GM19452 (cell line): Measurements from ENCODE around the gene G3BP2.
"Not testable (repeated sequence)": the region's sequence is repeated elsewhere in the genome, so short reads cannot be mapped to it uniquely, and the experiment has no call there.

ENCODE experiments used
- ATAC-seq: cut with Tn5 transposase; IDR thresholded peaks from one replicate; pipeline ENCODE4 v1.9.1; 2021; ENCODE audit not compliant: unreplicated experiment

G3BP2 gene

DNA sequence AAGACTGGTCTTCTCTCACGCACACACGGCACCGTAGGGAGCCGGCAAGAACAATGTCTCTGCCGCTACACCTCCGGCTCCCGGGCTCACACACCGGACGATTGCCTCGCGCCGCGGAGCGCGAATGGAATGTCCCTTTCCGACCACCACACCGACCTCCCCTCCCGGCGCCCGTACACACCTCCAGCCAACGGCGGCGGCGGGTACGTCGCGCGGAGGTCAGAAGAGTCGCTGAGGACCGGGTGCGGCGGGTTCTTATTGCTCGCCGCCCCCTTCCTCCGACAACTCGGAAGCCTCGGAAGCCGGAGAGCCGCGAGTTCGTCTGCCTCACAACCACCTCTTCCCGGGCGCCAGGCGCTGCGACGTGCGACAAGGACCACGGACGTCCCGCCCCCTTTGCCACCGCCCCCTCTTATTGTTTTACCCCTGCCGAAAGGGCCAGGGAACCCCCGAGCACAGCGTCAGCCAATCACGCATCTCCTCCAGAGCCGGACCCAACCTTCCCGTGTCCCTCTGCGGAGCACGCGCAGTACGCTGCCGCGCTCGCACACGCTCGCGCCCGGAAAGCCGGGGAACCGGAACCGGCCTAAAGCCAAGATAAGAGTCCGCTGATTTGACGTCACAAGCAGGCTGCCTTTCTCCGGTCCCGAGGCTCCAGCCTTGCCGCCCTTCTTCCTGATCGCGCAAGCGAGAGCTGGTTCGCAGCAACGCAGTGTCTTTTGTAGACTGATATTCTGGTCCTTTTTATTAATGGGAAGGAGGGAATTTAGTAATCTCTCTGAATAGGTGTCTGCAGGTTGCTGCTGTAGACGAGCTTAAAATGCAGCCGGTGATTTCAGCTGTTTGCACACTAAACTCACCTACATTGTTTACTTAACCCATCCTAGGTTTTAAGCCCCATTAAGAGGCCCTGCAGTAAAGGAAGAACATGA is at the start of gene G3BP2:
Gene G3BP2 (minus strand): TSS at position 385 of the 932 bp plus-strand sequence. CDS start 11,386 bp downstream, outside the sequence.
- peak; percentile 96 for ATAC-seq

GRCh38 chr4:75722417-75722816 is 49.2 kb upstream of the G3BP2 start:
- ATAC-seq: no peak

DNA sequence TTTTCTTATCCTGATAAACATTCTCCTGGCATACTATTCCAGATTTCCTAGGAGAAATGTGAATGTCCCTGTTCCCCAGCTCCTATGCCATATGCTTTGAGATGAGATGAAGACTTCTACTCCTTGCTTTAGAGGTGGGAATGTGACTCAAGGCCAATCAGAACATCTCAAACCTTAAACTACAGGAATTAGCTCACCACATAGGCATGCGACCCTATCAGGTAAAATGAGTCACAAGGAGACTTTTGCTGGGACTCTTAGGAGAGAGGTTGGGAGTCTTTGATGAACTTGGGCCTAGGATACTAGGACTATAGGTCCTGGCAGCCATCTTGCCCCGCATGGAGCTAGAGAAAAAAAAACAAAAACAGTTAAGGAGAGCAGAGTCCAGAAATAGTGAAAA is 45.3 kb upstream of the G3BP2 start:
- no peak for ATAC-seq

- ATAC-seq: no peak
Measured at GRCh38 chr4:75717408-75717807, 44.2 kb upstream of the G3BP2 start.

DNA sequence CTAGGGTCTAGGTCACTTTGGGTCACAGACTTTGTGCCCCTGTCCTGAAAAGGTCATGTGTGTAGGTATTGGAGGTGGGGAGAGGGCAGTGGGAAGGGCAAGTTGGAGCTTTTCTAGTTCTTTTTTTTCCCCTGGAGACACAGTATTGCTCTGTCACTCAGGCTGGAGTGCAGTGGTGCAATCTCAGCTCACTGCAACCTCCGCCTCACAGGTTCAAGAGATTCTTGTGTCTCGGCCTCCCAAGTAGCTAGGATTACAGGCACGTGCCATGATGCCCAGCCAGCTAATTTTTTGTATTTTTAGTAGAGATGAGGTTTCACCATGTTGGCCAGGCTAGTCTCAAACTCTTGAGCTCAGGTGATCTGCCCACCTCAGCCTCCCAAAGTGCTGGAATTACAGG is 42.8 kb upstream of the G3BP2 start:
- not testable (repeated sequence) for ATAC-seq

DNA sequence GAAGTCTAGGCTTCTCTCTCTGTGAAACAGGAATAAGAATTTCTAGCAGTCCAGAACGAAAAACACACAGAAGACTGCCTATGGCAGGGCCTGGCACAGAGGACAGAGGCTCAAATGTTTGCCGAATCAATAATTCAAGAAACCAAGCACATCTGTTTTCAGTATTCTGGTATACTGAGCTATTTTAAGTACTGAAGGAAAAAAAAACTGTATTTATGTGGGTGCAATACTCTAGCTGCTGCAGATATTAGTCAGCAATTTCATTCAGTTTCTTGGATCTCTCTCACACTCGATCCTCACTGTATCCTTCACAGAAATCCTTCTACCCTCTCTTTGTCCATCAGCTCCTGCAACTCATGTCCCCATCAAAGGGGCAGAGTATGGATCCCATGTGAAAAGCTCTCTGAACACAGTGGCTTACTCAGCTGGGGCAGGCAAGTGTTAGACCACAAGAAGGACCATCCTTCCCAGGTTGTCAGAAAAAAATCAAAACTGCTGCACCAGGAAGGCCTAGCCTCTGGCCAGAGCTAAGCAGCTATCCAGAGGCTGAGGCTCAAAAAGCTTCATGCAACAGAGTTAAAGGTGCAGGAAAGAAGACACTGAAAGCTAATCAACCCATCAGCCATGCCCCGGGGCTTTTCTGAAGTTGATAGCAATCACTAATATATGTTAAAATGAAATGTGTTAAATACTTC is 42.0 kb upstream of the G3BP2 start:
- no peak for ATAC-seq

GRCh38 chr4:75714704-75715103 is 41.5 kb upstream of the G3BP2 start:
- ATAC-seq: no peak

- ATAC-seq: no peak
Measured at GRCh38 chr4:75714011-75714410, 40.8 kb upstream of the G3BP2 start.

GRCh38 chr4:75710246-75710645 is 37.0 kb upstream of the G3BP2 start:
- ATAC-seq: no peak

- ATAC-seq: peak; percentile 79
Measured at GRCh38 chr4:75708218-75708691, 35.0 kb upstream of the G3BP2 start.

DNA sequence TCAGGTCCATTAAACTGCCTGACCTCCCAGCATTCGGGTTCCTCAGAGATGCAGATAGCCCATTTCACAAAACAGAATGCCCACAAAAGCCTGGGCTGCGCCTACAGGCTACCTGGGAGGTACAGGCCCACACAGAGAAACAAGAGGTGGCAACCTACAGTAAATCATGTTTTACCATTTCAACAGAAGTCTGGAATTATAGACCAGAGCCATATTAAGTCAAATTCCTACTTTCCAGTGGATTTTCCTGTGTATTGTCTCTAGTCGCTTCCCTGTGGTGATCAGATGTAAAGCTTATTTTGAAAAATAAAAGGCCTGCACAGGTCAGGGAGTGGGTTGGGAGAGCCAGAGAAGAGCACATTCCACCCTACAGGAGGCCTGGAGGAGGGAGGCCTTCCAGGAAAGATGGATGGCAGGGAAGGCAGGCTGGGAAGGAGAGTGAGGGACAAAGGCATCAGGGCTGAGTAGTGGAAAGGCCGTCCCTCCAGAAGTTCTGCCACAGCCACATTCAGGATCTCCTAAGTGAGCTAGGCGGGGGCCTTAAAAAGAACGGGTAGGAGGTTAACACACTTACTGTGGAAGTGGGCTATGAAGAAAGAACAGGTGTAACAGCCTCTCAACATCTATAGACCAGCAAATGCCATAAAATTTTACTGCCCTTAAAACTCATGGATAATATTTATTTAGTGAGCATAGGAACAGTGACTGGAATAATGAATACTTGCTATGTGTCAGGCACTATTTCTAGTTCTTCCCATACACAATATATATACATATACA is 32.2 kb upstream of the G3BP2 start:
- no peak for ATAC-seq

DNA sequence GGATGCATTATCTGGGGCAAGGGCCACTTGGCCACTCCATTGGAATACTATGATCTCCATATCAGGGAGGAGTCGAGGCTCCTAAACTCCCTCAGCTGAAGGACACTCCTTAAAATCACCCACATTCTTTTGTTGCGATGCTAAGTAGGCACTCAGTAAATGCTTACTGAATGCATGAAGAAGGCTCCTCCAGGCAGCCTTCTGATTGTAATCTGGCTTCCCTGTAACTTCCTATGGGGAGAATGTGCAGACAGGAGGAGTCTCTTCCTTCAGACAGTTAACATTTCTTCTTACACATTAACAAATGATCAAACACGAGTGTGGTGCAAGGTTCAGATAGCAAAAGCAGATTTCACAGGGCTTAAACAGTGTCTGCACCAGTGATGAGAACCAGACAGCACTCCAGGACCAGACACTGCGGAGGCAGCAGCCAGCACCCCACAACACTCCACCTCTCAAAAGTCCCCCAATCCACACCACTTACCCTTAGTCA is 29.8 kb upstream of the G3BP2 start:
- ATAC-seq: no peak

GRCh38 chr4:75699299-75699698 is 26.1 kb upstream of the G3BP2 start:
- ATAC-seq: peak; percentile 13

- peak; percentile 55 for ATAC-seq
Measured at GRCh38 chr4:75698963-75699228, 25.7 kb upstream of the G3BP2 start.

GRCh38 chr4:75698162-75698962 is 25.2 kb upstream of the G3BP2 start:
- ATAC-seq: peak; percentile 89

DNA sequence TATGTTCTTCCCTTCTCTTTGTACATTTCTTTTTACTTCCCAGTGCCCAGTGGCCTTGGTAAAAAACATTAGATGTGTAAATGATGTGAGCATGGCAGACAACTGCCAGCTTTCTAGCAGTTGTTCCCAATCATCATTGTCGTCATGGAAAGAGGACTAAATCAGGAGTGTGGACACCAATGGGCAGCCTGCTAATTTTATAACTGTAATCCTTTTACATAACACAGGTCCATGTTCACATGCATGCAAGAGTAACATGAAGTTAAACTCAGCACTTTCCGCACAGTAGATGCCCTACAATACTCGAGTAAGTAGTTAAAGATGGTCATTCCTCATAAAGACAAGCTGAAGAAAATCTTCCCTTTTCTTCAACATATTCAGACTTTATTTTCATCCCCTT is 23.4 kb upstream of the G3BP2 start:
- no peak for ATAC-seq

DNA sequence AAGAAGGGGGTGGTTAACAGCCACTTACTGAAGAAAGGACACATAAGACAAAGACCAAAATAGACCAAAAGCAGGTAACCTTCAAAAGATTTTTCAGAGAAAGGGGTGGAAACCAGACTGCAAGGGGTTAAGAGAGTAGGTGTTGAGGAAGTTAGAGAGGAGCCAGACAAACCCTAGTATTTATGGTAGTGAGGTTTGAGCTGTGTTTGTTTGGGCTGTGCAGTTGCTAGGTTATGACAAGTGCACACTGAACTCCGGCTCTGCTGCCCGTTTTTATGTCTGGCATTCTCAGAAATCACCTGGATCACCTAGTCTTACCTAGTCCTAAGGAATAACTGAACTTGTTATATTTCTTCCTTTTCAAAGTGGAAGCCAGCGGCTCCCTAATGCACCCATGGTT is 22.9 kb upstream of the G3BP2 start:
- no peak for ATAC-seq

GRCh38 chr4:75692066-75692465 is 18.9 kb upstream of the G3BP2 start:
- not testable (repeated sequence) for ATAC-seq

- ATAC-seq: not testable (repeated sequence)
Measured at GRCh38 chr4:75687125-75687524, 13.9 kb upstream of the G3BP2 start.

GRCh38 chr4:75686346-75686745 is 13.1 kb upstream of the G3BP2 start:
- ATAC-seq: no peak
